GM18511 (cell line): Measurements from ENCODE around the gene CAMK1D.
"Not testable (repeated sequence)": the region's sequence is repeated elsewhere in the genome, so short reads cannot be mapped to it uniquely, and the experiment has no call there.

Experiments used
- ATAC-seq: cut with Tn5 transposase; IDR thresholded peaks from one replicate; pipeline ENCODE4 v1.9.1; 2021; ENCODE audit warnings: mild to moderate bottlenecking, moderate library complexity; ENCODE audit not compliant: unreplicated experiment

CAMK1D gene

GRCh38 chr10:12542133-12542670 is 192.9 kb downstream of the CAMK1D start:
- no peak for ATAC-seq

- ATAC-seq, result no peak
These were observed 194.2 kb downstream of the CAMK1D start for GRCh38 chr10:12543589-12543988.

- ATAC-seq, result not testable (repeated sequence)
These were observed 196.9 kb downstream of the CAMK1D start for GRCh38 chr10:12546160-12546802.

- no peak for ATAC-seq
These were observed 198.0 kb downstream of the CAMK1D start for GRCh38 chr10:12547301-12547771.

GRCh38 chr10:12549297-12549696 is 199.9 kb downstream of the CAMK1D start:
- no peak for ATAC-seq

- ATAC-seq, result no peak
These were observed 201.6 kb downstream of the CAMK1D start for GRCh38 chr10:12550994-12551393.

- no peak for ATAC-seq
These were observed 206.7 kb downstream of the CAMK1D start for GRCh38 chr10:12556039-12556438.

- ATAC-seq, result no peak
These were observed 210.3 kb downstream of the CAMK1D start for GRCh38 chr10:12559578-12560178.

- no peak for ATAC-seq
These were observed 212.0 kb downstream of the CAMK1D start for GRCh38 chr10:12561307-12561706.

GRCh38 chr10:12561720-12562119 is 212.4 kb downstream of the CAMK1D start:
- ATAC-seq, result no peak

- no peak for ATAC-seq
These were observed 214.1 kb downstream of the CAMK1D start for GRCh38 chr10:12563489-12563888.

GRCh38 chr10:12564173-12564572 is 214.8 kb downstream of the CAMK1D start:
- no peak for ATAC-seq

- ATAC-seq, result no peak
These were observed 217.1 kb downstream of the CAMK1D start for GRCh38 chr10:12566161-12567115.

GRCh38 chr10:12568391-12569009 is 219.2 kb downstream of the CAMK1D start:
- no peak for ATAC-seq

GRCh38 chr10:12572281-12572680 is 222.9 kb downstream of the CAMK1D start:
- ATAC-seq, result no peak

GRCh38 chr10:12577610-12578009 is 228.3 kb downstream of the CAMK1D start:
- ATAC-seq, result no peak

- ATAC-seq, result peak; percentile 96
These were observed 230.9 kb downstream of the CAMK1D start for GRCh38 chr10:12579954-12580858.

- ATAC-seq, result no peak
These were observed 234.7 kb downstream of the CAMK1D start for GRCh38 chr10:12583891-12584595.

GRCh38 chr10:12586741-12587140 is 237.4 kb downstream of the CAMK1D start:
- ATAC-seq, result no peak
